HG03064 (cell line): ENCODE results near the gene EVI5L.
A peak's percentile ranks its signal among the peaks of the same experiment; 100 is the strongest.
"Not testable (repeated sequence)": the region's sequence is repeated elsewhere in the genome, so short reads cannot be mapped to it uniquely, and the experiment has no call there.

ENCODE experiments used
- ATAC-seq: cut with Tn5 transposase; IDR thresholded peaks from one replicate; pipeline ENCODE4 v1.9.1; 2021; ENCODE audit warnings: low read depth; ENCODE audit not compliant: unreplicated experiment

The EVI5L gene

GRCh38 chr19:7858109-7858770, 28.2 kb downstream of the EVI5L start:
- no peak for ATAC-seq

- not testable (repeated sequence) for ATAC-seq
Observed at GRCh38 chr19:7859087-7859486, 29.1 kb downstream of the EVI5L start.

- no peak for ATAC-seq
Observed at GRCh38 chr19:7859831-7860713, 30.1 kb downstream of the EVI5L start.

- no peak for ATAC-seq
Observed at GRCh38 chr19:7860714-7861618, 30.9 kb downstream of the EVI5L start.

GRCh38 chr19:7861619-7862412, 31.8 kb downstream of the EVI5L start:
- no peak for ATAC-seq

GRCh38 chr19:7862413-7862951, 32.5 kb downstream of the EVI5L start:
- ATAC-seq, result no peak

GRCh38 chr19:7863157-7863970, 33.3 kb downstream of the EVI5L start:
- ATAC-seq, result no peak

GRCh38 chr19:7863971-7864689, 34.1 kb downstream of the EVI5L start:
- ATAC-seq, result no peak

- ATAC-seq, result no peak
Observed at GRCh38 chr19:7864690-7865074, 34.7 kb downstream of the EVI5L start.

- no peak for ATAC-seq
Observed at GRCh38 chr19:7865262-7865911, 35.4 kb downstream of the EVI5L start.

GRCh38 chr19:7866399-7867091, 36.5 kb downstream of the EVI5L start:
- no peak for ATAC-seq

GRCh38 chr19:7867092-7867844, 37.2 kb downstream of the EVI5L start:
- no peak for ATAC-seq

GRCh38 chr19:7868326-7868670, 38.3 kb downstream of the EVI5L start:
- ATAC-seq, result no peak

GRCh38 chr19:7868671-7869452, 38.8 kb downstream of the EVI5L start:
- ATAC-seq, result peak; percentile 36

GRCh38 chr19:7869453-7869909, 39.5 kb downstream of the EVI5L start:
- peak; percentile 50 for ATAC-seq
